Lower leg skin (tissue), 3 donors: Measurements from ENCODE around the gene CAVIN1.
"Not testable (repeated sequence)": the region's sequence is repeated elsewhere in the genome, so short reads cannot be mapped to it uniquely, and the experiment has no call there.

ENCODE experiments used
- CTCF ChIP-seq, 3 donors: fragments of 450-650 bp; IDR thresholded peaks; one replicate each; pipeline ENCODE4 v1.5.1; 2016; ENCODE audit warnings: antibody characterized with exemption in 3 of 3, mild to moderate bottlenecking in 3 of 3, moderate library complexity in 2 of 3
- POLR2A ChIP-seq, 2 donors: fragments of 450-650 bp; IDR thresholded peaks; one replicate each; pipeline ENCODE4 v1.6.1; 2016 to 2017; ENCODE audit warnings: antibody characterized with exemption in 2 of 2, mild to moderate bottlenecking in 1 of 2, moderate library complexity in 1 of 2

GRCh38 chr17:42395601-42396000 is 27.5 kb downstream of the CAVIN1 start:
- not testable (repeated sequence) for TF ChIP-seq CTCF, POLR2A (IDR thresholded peaks at IDR 0.05)
